ENCODE results near the gene TGFBRAP1. TPM values are rescaled to one million over a fixed set of nuclear protein-coding genes. Genes with fewer than 3 reads are reported as not detected.

Gene TGFBRAP1
- total and polyA plus RNA-seq, 9 of the 15 experiments (the other 6 are each of a cell fraction or from before 2014, with no cell fraction given), result 3.7 to 18.0 (median 11.0) TPM

DNA sequence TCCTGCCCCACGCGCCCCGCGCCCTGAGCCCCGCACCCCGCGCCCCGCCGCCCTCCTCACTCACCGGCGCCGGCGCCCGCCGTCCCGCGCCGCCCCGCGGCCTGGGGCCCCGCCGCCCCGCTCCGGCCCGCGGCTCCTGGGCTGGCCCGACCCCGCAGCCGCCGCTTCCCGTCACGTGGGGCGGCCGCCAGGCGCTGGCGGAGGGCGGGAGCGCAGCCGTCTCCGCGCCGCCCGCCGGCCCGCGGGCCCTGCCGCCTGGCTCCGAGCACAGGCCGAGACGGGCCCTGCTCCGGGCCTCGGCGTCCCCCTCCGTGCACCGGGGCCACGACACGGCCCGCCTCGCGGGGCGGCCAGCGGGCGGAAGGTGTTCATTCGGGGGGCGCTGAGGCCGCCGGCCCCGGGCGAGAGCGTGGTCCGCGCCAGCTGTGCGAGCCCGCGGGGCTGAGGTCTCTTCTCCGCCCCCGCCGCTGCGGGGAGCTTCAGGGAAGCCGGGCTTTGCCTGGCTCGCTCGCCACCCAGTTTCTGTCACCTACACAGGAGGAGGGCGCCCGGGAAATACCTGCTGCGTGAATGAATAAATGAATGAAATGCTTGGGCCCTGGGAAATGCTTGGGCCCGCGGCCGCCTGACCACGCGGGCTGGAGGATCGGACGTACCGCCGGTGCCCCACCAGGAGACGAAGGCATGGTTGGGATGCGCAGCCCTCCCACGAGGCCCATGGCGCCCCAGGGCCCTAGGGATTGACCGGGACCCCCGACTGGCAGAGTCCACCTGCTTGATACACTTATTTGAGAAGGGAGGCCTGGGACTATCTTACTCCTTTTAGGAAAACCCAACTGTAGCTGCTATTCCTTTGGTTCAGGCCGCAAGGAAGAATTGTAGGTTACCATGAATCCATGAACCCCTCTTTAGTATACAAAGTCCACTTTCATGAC is at the start of gene TGFBRAP1 (continued):
- TF ChIP-seq GMEB1 (CRISPR knock-in tag; IDR thresholded peaks at IDR 0.05) (peak; percentile 7; the same call in 1 of the 2 replicates), RNF2 (IDR thresholded peaks at IDR 0.05) (peak; percentile 14; the same call in 1 of the 2 replicates), STAG1 (CRISPR knock-in tag; IDR thresholded peaks at IDR 0.05; ENCODE audit: borderline replicate concordance) (no peak), L3MBTL2 (IDR thresholded peaks at IDR 0.05) (peak; percentile 92), SIX5 (IDR thresholded peaks at IDR 0.05; ENCODE audit: borderline replicate concordance in 1 of 2, insufficient read depth in 1 of 2, low read depth in 1 of 2, low read length in 2 of 2) (no peak), MNT (conservative IDR thresholded peaks at IDR 0.05) (peak; percentile 36 to 57; a peak in 2 of 4 replicates), ZNF311 (CRISPR knock-in tag; IDR thresholded peaks at IDR 0.05) (0 out of 2 replicates have a peak, but pooled peaks have one; percentile 39), MCM2 (IDR thresholded peaks at IDR 0.05; ENCODE audit: low read depth) (no peak), SUPT5H (IDR thresholded peaks at IDR 0.05) (0 out of 2 replicates have a peak, but pooled peaks have one; percentile 29), GABPB1 (CRISPR knock-in tag; IDR thresholded peaks at IDR 0.05) (0 out of 2 replicates have a peak, but pooled peaks have one; percentile 43), KLF1 (tag; IDR thresholded peaks at IDR 0.05) (0 out of 2 replicates have a peak, but pooled peaks have one; percentile 42), SP2 (IDR thresholded peaks at IDR 0.05; ENCODE audit: extremely low read depth, low read depth, low read length, poor library complexity, severe bottlenecking) (no peak), POLR2AphosphoS5 (IDR thresholded peaks at IDR 0.05; ENCODE audit: control insufficient read depth, insufficient read depth, low read depth, low read length) (peak; percentile 23; the same call in 1 of the 2 replicates), PBX2 (CRISPR knock-in tag; IDR thresholded peaks at IDR 0.05; ENCODE audit: low read depth) (no peak), PBX2 (tag; conservative IDR thresholded peaks at IDR 0.05; ENCODE audit: low read depth) (no peak), SMAD4 (CRISPR knock-in tag; conservative IDR thresholded peaks at IDR 0.05) (peak; percentile 89), ZNF175 (CRISPR knock-in tag; IDR thresholded peaks at IDR 0.05; ENCODE audit: low read depth) (peak; percentile 40; the same call in 1 of the 2 replicates)
